ENCODE data around the gene LENG9. TPM values are rescaled to one million over a fixed set of nuclear protein-coding genes. Genes with fewer than 3 reads are reported as not detected.
A peak's percentile ranks its signal among the peaks of the same experiment; 100 is the strongest.

The LENG9 gene
- total RNA-seq, 1 experiment from 2014 or later: 14.7 TPM

DNA sequence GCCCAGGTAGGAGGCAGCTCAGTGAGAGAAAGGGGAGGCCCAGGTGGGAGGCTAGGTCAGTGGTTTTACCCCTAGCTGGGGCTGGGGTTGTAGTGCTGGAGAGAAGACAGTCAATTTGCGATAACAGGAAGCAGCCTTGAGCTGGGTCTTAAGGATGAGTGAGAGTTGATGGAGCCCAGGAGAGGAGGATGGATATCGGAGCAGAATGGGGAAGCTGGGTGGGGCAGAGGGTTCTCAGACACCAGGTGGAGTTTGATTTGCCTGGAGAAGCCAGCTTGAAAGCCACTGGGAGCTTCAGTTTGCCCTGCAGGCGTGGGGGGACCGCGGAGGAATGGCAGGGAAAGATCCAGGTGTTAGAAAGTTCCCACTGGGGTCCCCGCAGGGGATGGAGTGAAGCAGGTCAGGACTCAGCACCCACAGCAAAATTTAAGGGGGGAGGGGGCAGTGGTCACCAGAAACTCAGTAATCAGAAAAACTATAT is 10.4 kb upstream of the LENG9 start:
- no peak for DNase-seq
- CTCF ChIA-PET: interaction anchor here (0.5 to 1.0 kb wide), 3 partner anchors 32 to 863 kb away, joined by 3 read pairs; no protein-coding TSS in a partner anchor
- peaks cover 12% of the 10 kb centered on the region for H3K36me3 Mint-ChIP-seq (ENCODE audit: insufficient read depth, unreplicated experiment)
- H3K27me3 Mint-ChIP-seq (ENCODE audit: unreplicated experiment): peaks cover 48% of the 10 kb centered on the region
- no TSS peak for BruUV-seq (replicated peaks)
- H3K9me3 Mint-ChIP-seq (ENCODE audit: low read depth, unreplicated experiment): no peaks in the 10 kb centered on the region
- H3K4me3 Mint-ChIP-seq (ENCODE audit: low read depth, unreplicated experiment): no peak overlapping the region
- TF ChIP-seq, protein P1, sequence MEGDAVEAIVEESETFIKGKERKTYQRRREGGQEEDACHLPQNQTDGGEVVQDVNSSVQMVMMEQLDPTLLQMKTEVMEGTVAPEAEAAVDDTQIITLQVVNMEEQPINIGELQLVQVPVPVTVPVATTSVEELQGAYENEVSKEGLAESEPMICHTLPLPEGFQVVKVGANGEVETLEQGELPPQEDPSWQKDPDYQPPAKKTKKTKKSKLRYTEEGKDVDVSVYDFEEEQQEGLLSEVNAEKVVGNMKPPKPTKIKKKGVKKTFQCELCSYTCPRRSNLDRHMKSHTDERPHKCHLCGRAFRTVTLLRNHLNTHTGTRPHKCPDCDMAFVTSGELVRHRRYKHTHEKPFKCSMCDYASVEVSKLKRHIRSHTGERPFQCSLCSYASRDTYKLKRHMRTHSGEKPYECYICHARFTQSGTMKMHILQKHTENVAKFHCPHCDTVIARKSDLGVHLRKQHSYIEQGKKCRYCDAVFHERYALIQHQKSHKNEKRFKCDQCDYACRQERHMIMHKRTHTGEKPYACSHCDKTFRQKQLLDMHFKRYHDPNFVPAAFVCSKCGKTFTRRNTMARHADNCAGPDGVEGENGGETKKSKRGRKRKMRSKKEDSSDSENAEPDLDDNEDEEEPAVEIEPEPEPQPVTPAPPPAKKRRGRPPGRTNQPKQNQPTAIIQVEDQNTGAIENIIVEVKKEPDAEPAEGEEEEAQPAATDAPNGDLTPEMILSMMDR (IDR thresholded peaks at IDR 0.05; ENCODE audit: unreplicated experiment): no peak
- no peak overlapping the region for H3K27ac Mint-ChIP-seq (ENCODE audit: unreplicated experiment)
- H3K4me1 Mint-ChIP-seq (ENCODE audit: low read depth, unreplicated experiment): peaks cover 33% of the 10 kb centered on the region
- intact Hi-C loops (cut with micrococcal nuclease; ENCODE audit: unreplicated experiment): no loop called here

DNA sequence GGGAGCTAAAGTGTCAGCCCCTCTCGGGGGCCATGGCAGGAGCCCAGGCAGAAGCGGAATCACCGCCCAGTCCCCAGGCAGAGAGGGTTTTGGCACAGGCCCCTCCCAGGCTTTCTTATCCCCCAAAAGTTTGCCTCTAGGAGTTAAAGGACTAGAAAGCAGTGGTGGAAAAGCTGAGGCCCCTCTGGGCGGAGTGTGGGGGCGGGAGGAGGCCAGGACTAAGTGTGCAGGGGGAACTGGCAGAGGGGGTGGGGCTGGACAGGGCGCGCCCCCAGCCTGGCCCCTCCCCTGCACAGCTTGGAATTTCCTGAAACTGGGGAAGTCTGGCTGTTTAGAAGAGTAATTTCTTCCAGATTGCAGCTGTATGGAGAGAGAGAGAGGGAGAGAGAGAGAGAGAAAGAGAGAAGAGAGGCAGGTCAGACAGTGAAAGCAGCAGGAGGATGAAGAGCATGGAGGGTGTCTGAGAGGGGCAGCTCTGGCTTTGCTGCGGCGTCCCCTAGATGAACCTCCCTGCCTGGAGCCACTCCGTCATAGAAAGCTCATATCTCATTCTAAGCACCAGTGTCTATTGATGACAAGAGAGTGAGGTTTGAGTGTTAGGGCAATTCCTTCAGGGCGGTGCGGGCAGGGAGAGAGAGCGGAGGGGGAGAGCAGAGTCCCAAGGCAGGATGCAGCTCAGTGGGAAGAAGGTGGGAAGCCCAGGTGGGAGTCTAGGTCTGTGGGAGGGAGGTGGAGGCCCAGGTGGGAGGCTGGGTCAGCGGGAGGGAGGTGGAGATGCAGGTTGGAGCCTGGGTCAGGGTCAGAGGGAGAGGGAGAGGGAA is 9.7 kb upstream of the LENG9 start, which contains the start of gene CDC42EP5:
CDC42EP5 (minus strand) TSS at position 226 of the 821 bp plus-strand sequence. CDS start 7,749 bp downstream, outside the sequence.
- TF ChIP-seq, protein P1 (IDR thresholded peaks at IDR 0.05; ENCODE audit: unreplicated experiment): no peak
- H3K27me3 Mint-ChIP-seq (ENCODE audit: unreplicated experiment): peaks cover 42% of the 10 kb centered on the region
- H3K4me1 Mint-ChIP-seq (ENCODE audit: low read depth, unreplicated experiment): peaks cover 39% of the 10 kb centered on the region
- intact Hi-C loops (cut with micrococcal nuclease; ENCODE audit: unreplicated experiment): no loop called here
- peaks cover 12% of the 10 kb centered on the region for H3K36me3 Mint-ChIP-seq (ENCODE audit: insufficient read depth, unreplicated experiment)
- peak; percentile 66 for DNase-seq
- H3K27ac Mint-ChIP-seq (ENCODE audit: unreplicated experiment): peak within 1 kb of the TSS; percentile 42
- CTCF ChIA-PET: interaction anchor here (0.5 to 1.2 kb wide), 5 partner anchors 8 to 864 kb away, joined by 3 read pairs; no protein-coding TSS in a partner anchor
- peak within 1 kb of the TSS; percentile 26 for H3K4me3 Mint-ChIP-seq (ENCODE audit: low read depth, unreplicated experiment)
- no peaks in the 10 kb centered on the region for H3K9me3 Mint-ChIP-seq (ENCODE audit: low read depth, unreplicated experiment)
- no TSS peak for BruUV-seq (replicated peaks)

DNA sequence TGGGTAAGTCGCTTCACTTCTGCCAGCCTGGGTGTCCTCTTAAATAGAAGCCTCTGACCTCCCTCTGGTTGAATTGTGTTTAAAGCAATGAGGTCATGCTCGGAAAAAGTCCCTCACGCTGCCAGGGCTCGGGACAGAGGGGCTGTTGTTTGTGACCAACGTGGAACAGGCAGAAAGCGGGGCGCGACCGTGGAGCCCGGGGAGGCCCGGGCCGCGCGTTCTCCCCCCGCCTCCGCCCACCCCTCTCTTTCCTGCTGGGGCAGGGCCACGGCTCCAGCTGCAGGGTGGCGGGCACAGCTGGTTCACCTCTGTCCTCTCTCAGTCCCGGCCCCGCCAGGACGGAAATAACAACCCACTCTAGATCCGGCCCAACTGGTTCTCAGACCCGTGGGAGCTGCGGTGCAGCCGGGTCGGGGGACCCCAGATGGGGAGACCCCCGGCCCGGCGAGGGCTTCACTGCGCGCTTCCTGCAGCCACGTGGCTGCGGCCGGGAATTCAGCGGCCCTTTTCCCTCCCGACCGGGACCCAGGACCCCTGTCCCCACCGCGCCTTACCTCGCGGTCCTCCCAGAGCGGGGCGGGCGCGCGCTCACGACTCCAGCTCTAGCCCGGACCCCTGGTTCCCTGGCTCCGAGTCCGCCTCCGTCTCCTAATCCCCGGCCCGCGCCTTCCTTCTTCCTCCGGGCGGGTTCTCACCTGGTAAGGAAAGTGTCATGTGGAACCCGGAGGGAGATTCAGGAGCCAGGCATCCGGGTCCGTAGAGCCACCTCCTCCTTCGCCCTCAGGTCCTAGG is 7.6 kb upstream of the LENG9 start:
- H3K27me3 Mint-ChIP-seq (ENCODE audit: unreplicated experiment): peaks cover 21% of the 10 kb centered on the region
- H3K36me3 Mint-ChIP-seq (ENCODE audit: insufficient read depth, unreplicated experiment): peaks cover 12% of the 10 kb centered on the region
- peak overlapping the region; percentile 73 for H3K4me3 Mint-ChIP-seq (ENCODE audit: low read depth, unreplicated experiment)
- H3K27ac Mint-ChIP-seq (ENCODE audit: unreplicated experiment): peak overlapping the region; percentile 34
- no TSS peak for BruUV-seq (replicated peaks)
- no peaks in the 10 kb centered on the region for H3K9me3 Mint-ChIP-seq (ENCODE audit: low read depth, unreplicated experiment)
- peak; percentile 52 for DNase-seq
- TF ChIP-seq, protein P1 (IDR thresholded peaks at IDR 0.05; ENCODE audit: unreplicated experiment): no peak
- intact Hi-C loops (cut with micrococcal nuclease; ENCODE audit: unreplicated experiment): no loop called here
- CTCF ChIA-PET: interaction anchor here (0.7 kb wide), 2 partner anchors 42 to 102 kb away, joined by 3 read pairs; no protein-coding TSS in a partner anchor
- peaks cover 39% of the 10 kb centered on the region for H3K4me1 Mint-ChIP-seq (ENCODE audit: low read depth, unreplicated experiment)

DNA sequence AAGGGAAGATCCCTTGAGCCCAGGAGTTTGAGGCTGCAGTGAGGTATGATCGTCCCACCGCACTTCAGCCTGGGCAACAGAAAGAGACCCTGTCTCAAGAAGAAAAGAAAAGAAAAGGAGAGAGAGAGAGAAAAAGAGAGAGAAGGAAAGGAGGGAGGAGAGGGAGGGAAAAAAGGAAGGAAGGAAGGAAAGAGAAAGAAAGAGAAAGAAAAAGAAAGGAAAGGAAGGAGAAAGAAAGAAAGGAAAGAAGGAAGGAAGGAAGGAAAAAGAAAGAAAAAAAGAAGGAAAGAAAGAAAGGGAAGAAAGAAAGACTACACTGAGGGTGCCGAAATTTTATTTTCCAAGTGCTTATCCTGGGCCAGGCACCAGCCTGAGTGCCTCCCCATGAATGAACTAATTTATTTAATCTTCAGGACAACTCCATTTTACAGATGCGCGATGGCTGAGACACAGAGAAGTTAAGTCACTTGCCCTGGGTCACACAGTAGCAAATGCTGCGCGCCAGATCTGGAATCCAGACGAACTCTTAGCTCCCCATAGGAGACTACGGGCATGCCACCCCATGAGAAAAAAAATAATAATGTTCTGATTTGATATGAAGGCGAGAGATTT is 6.8 kb upstream of the LENG9 start:
- TF ChIP-seq, protein P1 (IDR thresholded peaks at IDR 0.05; ENCODE audit: unreplicated experiment): no peak
- Mint-ChIP-seq H3K27me3 (ENCODE audit: unreplicated experiment) (peaks cover 18% of the 10 kb centered on the region), H3K4me1 (ENCODE audit: low read depth, unreplicated experiment) (peaks cover 39% of the 10 kb centered on the region), H3K27ac (ENCODE audit: unreplicated experiment) (peak overlapping the region; percentile 34), H3K36me3 (ENCODE audit: insufficient read depth, unreplicated experiment) (peaks cover 12% of the 10 kb centered on the region), H3K9me3 (ENCODE audit: low read depth, unreplicated experiment) (no peaks in the 10 kb centered on the region), H3K4me3 (ENCODE audit: low read depth, unreplicated experiment) (peak overlapping the region; percentile 73)
- CTCF ChIA-PET: no interaction called here
- DNase-seq: no peak
- intact Hi-C loops (cut with micrococcal nuclease; ENCODE audit: unreplicated experiment): no loop called here
- BruUV-seq (replicated peaks): TSS peak; percentile 70

Data from Calu3 (cell line).